Forelimb muscle (tissue), 1 donor: ENCODE results near the gene BMS1. TPM values are rescaled to one million over a fixed set of nuclear protein-coding genes. Genes with fewer than 3 reads are reported as not detected.
"Not testable (repeated sequence)": the region's sequence is repeated elsewhere in the genome, so short reads cannot be mapped to it uniquely, and the experiment has no call there.

Experiments used
- DNase-seq: peaks from one replicate; pipeline ENCODE4 v3.0.0-alpha.2; 2013; ENCODE audit warnings: low read depth
- polyA plus RNA-seq: library from polyadenylated mRNA; unstranded; fragments of 120-200 nt; gene quantifications from one replicate; pipeline ENCODE4 v1.2.1, GENCODE V29; 2013; ENCODE audit not compliant: insufficient read length

Gene BMS1
- 14.9 TPM for polyA plus RNA-seq

- peak; percentile 89 for DNase-seq
These were observed at the start of gene BMS1 for GRCh38 chr10:42782446-42783180. TSS of gene BMS1 (plus strand) at chr10:42782795. CDS start at chr10:42784395, 1,600 bp downstream.

- no peak for DNase-seq
These were observed 48.1 kb upstream of the BMS1 start for GRCh38 chr10:42734536-42734935.

- DNase-seq, result no peak
These were observed 43.9 kb upstream of the BMS1 start for GRCh38 chr10:42738679-42739078.

GRCh38 chr10:42741536-42741935, 41.1 kb upstream of the BMS1 start:
- DNase-seq, result not testable (repeated sequence)

GRCh38 chr10:42743697-42744096, 38.9 kb upstream of the BMS1 start:
- DNase-seq, result no peak

- no peak for DNase-seq
These were observed 38.4 kb upstream of the BMS1 start for GRCh38 chr10:42744134-42744701.

- DNase-seq, result no peak
These were observed 29.5 kb upstream of the BMS1 start for GRCh38 chr10:42753126-42753506.

- no peak for DNase-seq
These were observed 29.0 kb upstream of the BMS1 start for GRCh38 chr10:42753507-42754154.

- DNase-seq, result no peak
These were observed 28.2 kb upstream of the BMS1 start for GRCh38 chr10:42754155-42755027.

GRCh38 chr10:42755028-42755451, 27.6 kb upstream of the BMS1 start:
- DNase-seq, result no peak

- DNase-seq, result no peak
These were observed 27.0 kb upstream of the BMS1 start for GRCh38 chr10:42755556-42756093.

- no peak for DNase-seq
These were observed 14.7 kb upstream of the BMS1 start for GRCh38 chr10:42767906-42768305.

GRCh38 chr10:42768581-42769152, 13.9 kb upstream of the BMS1 start:
- no peak for DNase-seq

GRCh38 chr10:42769173-42769572, 13.4 kb upstream of the BMS1 start:
- DNase-seq, result no peak

GRCh38 chr10:42769673-42770072, 12.9 kb upstream of the BMS1 start:
- DNase-seq, result no peak

GRCh38 chr10:42776681-42777080, 5.9 kb upstream of the BMS1 start:
- DNase-seq, result no peak

GRCh38 chr10:42780456-42780855, 2.1 kb upstream of the BMS1 start:
- DNase-seq, result no peak

- no peak for DNase-seq
These were observed 626 bp upstream of the BMS1 start for GRCh38 chr10:42781893-42782445.

- DNase-seq, result no peak
These were observed 570 bp downstream of the BMS1 start for GRCh38 chr10:42783181-42783549.

GRCh38 chr10:42785759-42786158, 3.2 kb downstream of the BMS1 start:
- DNase-seq, result no peak

GRCh38 chr10:42790835-42791234, 8.2 kb downstream of the BMS1 start:
- no peak for DNase-seq
